IPS-NIHi11 (cell line): ENCODE measurements around the gene KXD1.
"Not testable (repeated sequence)": the region's sequence is repeated elsewhere in the genome, so short reads cannot be mapped to it uniquely, and the experiment has no call there.

Experiments used
- DNase-seq: peaks from one replicate; pipeline ENCODE4 v3.0.0; 2012; ENCODE audit warnings: mixed read lengths, low spot score

The KXD1 gene

DNA sequence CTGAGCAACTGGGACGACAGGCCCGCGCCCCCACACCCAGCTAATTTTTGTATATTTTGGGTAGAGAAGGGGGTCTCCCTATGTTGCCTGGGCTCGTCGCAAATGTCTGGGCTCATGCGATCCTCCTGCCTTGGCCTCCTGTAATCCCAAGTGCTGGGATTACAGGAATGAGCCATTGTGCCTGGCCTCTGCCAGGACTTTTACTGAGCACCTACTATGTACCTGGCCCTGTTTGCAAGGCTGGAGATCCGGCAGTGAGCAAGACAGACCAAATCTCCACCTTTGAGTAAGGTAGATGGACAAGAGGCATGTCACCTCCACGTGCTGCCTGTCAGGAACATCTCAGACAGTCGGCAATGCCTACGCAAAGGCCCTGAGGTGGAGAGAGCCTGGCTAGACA, 21.2 kb upstream of the KXD1 start:
- DNase-seq = no peak

DNA sequence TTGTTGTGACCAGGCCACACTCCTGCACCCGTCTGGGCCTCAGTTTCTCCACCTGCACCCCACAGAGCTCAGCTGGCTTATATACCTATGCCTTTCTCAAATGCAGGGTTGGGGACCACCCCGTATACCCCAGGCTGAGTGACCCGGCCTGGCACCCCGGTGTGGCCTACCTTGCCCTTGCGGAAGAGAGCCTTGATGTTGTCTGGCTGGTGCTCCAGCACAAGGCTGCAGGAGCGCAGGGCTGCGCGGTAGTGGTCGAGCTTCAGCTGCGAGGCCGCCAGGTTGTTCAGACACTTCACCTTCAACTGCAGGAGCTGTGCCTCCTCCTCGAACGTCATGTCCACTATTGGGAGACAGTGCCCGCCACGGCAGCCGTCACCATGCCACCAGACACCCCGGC, 20.2 kb upstream of the KXD1 start:
- no peak for DNase-seq

DNA sequence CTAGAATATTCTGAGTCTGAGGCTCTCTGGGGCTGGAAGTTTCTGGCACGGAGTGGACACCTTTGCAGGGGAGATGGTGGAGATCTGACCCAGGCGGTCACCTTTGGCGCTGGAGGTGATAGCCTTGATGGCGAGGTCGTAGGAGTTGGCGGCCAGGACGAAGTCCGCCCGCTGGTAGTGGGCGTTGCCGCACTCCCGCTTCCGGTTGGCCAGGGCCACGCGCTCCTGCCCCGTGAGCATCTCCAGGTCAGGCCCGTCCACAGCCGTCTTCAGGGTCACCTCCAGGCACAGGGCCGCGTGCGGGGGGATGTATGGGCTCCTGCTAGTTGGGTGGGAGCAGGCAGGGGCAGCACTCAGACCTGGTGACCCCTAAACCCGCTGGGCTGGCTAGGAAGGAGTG, 19.6 kb upstream of the KXD1 start:
- DNase-seq = no peak

DNA sequence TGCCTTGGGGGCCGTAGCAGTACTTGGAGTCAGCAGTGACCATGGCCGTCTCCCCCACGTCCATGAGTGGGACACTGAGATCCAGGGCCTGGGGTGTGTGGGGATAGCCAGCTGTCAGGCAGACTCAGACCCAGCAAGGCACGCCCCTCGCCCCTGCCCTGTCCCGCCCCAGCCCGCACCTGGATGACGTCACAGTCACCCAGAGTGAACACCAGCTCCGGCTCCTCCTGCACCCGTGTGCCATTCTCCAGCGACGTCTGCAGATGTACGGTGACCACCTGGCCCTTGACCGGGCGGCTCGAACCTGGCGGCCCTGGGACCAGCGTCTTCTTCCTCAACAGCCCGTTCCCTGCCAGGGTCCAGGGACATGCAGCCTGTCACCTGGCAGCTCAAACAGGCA, 18.3 kb upstream of the KXD1 start:
- no peak for DNase-seq

DNA sequence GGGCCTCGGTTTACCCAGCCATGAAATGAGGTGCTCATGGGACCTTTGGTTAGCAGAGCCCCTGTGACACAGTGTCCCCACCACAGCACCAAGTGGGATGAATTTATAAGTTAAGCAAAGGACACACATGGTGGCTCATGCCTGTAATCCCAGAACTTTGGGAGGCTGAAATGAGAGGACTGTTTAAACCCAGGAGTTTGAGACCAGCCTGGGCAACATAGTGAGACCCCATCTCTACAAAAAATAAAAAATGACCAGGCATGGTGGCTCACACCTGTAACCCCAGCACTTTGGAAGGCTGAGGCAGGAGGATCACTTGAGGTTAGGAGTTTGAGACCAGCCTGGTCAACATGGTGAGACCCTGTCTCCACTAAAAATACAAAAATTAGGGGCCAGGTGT, 17.5 kb upstream of the KXD1 start:
- DNase-seq = not testable (repeated sequence)

DNA sequence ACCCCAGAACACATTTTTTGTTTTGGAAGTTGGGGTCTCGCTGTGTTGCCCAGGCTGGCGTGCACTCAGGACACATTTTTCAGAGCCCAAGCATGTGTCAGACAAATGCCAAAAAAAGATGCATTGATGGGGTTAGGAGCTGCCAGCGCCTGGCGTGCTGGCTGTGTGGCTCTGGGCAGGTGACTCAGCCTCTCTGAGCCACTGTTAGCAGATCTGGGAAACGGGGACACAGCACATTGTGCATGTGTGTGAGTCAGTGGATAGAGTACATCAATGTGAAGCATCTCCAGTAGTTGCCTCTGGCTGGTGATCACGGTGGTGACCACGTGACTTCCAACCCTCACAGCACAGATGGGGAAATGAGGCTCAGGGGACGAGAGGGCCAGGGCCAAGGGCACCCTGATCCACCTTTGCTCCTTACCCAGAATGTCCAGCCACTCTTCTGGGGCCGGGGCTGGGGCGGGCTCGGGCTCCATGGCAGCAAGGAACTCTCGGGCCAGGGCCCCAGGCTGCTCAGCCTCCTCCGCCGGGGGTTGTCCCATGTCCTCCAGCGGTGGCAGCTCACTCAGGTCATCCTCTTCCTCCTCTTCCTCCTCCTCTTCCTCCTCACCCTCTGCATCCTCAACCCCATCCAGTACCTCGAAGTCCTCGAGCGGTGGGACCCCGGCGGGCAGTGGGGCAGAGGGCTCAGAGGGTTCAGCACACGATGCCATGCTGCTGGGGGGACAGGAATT, 16.2 kb upstream of the KXD1 start:
- DNase-seq = no peak

DNA sequence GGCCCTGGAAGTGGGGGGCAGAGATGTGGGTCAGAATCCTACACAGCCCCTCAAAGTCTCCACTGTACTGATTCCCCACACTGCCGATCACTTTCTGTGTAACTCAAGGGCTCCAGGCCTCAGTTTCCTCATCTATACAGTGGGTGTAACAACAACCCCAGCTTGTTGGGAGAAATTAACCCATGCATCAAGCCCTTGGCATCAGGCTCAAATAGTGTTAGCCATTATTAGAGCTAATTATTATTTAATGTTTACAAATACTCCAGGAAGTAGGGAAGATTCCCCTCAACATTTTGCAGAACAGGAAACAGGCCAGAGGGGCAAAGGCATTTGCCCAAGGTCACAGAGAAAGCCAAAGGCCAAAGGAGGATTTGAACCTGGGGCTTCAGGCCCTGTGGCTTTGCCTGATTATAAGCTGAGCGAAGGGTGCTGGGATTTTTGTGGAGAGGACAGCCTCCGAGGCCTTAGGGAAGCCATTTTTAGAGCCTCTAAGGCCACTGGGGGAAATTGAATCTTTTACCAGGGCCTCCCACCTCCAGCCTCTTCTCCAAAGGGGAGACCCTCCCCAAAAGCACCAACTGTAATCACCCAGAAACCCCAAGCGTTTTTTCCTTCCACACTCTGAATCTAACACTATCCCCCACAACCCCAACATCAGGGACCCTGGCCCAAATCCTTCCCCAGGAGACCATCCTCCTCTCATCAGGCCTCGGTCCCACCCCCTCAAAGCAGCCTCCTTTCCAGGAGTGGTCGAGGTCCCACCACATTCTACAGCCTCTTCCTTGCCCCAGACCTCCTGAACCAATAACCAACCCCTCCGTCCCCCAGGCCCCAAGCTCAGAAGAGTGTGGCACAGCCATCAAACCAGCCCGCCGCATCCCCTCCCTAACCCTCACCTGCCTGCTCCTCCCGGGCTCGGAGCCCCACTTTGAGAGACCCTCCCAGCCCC, 15.4 kb upstream of the KXD1 start:
- peak; percentile 73 for DNase-seq

DNA sequence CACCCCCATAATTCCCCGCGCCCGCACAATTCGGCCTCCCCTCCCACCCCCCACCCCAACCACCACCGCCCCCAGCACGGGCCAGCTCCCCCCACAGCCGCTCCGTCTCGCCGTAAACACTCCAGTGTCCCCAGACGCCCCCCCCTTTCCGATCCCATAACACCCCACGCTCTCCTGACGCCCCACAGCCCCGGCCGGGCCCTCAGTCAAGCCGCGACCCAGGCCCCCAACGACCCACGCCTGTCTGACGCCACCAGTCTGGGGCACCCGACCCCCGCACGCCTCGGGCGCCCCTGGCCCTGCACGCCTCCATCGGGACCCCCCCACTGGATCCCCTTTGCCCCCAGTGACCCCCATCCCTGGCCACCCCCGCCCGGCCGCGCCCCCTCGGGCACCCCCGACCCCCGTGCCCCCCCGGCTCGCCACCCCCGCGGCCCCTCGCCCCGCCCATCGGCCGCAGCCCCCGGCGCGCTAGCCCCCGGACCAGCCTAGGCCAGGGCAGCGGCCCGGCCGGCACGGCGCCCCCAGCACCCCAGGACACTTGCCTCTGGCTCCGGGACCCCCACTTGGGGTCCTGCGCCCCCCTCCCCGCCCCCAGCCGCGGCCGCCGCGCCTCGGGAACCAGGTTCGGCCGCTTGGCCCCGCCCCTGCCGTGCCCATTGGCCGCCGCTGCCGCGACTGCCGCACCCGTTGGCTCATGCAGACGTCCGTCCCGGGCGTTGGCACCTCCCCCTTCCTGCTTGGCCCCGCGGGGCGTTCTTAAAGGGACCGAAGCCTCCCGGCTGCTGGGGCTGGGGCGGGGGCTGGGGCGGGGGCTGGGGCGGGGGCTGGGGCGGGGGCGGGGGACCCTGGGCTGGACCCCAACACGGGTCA, 14.5 kb upstream of the KXD1 start, which contains the start of gene FKBP8:
TSS of gene FKBP8 (minus strand) at position 633 of the 873 bp plus-strand sequence. CDS start 1,603 bp downstream, outside the sequence.
- peak; percentile 100 for DNase-seq

DNA sequence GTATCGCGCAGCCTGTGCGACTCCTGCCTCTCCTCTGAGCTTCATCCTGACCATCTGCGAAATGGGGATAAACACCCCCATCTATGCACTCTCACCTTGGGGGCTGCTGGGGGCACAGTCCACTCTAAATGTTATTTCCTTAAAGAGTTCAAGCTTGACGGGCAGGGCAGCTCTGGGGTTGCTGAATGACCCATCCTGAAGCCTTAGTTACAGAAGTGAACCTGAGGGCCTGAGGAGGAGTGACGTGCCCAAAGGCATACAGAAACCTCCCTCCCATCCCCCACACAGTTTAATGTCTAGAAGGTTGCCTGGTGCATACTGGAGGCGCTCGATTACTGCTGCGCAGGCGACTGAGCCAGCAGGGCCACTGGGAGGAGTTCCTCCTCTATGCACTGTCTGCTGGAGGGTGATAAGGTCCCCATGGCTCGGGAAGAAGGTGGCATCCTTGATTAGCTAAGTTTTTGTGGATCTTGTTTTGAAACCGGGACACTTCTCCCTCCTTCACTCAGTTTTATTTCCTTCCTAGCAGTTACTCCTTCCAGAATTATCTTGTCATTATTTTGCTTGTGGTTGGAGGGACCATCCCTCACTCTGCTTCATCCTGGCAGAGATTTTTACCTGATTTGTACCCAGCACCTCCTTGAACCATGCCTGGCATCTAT, 13.7 kb upstream of the KXD1 start:
- peak; percentile 67 for DNase-seq

DNA sequence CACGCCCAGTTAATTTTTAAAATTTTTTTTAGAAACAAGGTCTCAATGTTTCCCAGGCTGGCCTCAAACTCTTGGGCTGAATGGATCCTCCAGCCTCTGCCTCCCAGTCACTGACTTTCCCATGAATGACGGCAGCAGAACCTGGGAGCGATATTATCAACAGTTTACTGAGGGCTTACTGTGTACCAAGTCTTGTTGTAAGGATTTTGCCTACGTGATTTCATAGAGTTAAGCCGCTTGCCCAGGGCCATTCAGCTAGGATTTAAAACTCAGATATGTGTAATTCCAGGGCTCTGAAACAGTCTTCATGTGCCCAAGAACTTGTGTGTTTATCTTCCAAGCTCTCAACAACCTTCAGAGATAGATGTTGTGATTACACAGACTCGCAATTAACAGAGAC, 6.0 kb upstream of the KXD1 start:
- DNase-seq = no peak

DNA sequence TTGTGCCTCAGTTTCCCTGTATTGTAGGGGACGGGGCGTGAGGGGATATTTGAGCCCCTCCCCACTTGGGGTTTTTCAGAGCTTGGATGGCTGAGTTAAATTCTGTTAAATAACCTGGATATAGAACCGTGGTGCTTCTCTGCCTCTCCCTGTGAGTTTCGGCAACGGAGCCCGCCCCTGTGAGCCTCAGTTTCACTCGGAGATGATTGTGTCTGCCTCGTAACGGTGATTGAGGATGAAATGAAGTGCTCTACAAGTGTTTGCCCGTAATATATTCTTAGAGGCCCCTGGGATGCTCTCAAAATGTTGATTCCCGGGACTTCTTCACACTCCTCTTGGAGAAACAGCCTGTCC, 509 bp downstream of the KXD1 start:
- DNase-seq = no peak

DNA sequence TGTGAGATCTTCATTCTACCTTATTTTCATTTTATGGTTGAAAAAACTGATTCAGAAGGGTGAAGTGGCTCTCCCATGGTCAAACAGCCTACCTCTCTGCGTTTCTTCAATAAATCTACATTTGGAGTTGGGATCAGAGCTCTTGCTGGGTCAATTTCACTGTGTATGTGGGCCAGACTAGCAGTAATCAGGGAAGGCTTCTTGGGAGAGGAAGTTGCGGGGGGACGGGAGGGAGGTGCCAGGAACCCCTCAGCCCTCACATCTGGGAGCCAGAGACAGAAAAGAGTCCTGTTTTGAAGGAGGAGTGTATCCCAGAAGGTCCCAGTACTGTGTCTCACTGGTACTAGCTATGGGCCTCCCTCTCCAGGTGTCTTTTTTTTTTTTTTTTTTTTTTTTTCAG, 934 bp downstream of the KXD1 start:
- DNase-seq = no peak

DNA sequence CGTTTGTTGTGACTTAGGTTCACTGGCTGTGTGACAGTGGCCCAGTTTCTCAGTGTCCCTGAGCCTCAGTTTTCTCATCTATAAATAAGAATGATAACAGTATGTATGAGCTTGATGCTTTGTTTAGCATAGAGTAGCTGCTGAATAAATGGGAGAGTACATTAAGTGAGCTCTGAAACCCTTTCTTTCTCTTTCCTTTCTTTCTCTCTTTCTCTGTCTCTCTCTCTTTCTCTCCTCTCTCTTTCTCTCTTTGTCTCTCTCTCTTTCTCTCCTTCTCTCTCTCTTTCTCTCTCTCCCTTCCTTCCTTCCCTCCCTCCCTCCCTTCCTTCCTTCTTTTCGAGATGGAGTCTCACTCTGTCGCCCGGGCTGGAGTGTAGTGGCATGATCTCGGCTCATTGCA, 2.0 kb downstream of the KXD1 start:
- no peak for DNase-seq

DNA sequence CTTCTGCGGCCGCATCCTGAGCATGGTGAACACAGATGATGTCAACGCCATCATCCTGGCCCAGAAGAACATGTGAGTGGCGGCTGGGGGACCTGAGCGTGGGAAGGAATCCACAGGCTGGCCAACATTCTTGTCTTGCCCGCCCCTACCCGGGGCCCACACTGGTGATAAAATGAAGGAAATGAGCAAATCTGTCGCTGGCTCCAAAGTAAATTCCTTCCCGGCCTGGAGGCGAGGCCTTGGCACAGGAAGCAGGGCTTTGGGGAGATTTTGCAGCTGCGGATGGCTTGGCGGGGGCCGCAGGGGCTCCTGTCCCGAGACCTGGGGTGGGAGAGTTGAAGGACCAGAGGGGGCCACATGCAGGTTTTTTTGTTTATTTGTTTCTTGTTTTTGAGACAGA, 4.4 kb downstream of the KXD1 start:
- no peak for DNase-seq

DNA sequence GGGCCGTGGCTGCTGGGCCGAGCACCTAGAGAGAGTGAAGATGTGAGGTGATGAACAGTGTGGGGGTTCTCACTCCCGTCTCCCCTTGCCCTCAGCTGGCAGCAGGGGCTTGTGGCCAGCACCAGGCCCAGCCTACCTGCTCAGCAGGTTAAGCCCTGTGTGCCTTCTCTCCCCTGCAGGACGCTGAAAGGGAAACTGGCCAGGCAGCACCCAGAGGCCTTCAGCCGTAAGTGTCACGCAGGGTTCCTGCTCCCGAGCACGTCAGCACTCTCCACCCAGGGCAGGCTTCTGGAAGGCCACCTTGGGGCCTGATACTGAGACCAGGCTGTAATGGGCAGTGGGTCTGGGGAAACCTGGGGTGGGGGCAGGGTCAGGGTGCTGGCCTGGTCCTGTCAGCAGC, 9.3 kb downstream of the KXD1 start:
- no peak for DNase-seq

DNA sequence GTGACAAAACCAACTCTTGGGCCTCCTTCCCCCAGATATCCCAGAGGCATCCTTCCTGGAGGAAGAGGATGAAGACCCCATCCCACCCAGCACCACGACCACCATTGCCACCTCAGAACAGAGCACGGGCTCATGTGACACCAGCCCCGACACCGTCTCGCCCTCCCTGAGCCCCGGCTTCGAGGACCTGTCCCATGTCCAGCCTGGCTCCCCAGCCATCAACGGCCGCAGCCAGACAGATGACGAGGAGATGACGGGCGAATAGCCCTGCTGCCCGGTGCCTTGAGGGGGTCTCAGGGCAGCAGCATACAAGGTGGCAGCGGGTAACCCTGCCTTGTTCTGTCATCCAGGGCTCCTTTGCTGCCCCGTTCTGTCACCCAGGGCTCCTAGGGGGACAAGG, 10.7 kb downstream of the KXD1 start:
- no peak for DNase-seq

DNA sequence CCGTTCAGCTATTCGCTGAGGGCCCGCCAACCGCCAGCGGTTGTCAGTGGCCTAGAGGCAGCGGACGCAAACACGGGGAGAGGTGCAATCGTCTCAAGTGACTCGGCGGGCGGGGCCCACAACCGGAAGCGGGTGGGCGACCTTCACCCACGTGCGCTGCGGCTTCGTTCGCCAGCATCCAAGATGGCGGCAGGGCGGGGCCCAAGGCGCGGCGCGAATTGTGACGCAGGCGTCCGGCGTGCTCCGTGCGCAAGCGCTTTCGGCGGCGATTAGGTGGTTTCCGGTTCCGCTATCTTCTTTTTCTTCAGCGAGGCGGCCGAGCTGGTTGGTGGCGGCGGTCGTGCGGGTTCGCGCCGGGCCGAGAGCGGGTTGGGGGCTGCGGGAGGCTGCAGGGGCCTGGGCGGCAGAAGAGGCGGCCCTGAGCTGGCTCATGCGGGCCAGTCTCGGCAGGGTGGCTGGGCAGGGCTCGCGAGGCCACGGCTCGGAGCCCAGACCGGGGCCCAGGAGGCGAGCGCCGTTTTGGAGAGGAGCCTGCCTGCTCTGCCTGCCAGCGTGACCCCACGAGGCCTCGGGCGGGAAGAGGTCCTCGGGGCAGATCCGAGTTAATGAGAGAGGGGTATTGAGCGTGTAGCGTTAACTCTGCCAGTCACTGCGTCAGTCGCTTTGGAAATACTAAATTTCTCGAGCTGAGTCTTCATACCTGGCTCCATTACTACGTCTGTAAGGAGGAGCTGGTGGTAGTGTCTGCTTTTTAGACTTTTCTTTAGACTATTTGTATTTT, 14.1 kb downstream of the KXD1 start, which contains the start of gene UBA52:
TSS of gene UBA52 (plus strand) at position 294 of the 781 bp plus-strand sequence. CDS start 1,444 bp downstream, outside the sequence.
- DNase-seq = peak; percentile 97

DNA sequence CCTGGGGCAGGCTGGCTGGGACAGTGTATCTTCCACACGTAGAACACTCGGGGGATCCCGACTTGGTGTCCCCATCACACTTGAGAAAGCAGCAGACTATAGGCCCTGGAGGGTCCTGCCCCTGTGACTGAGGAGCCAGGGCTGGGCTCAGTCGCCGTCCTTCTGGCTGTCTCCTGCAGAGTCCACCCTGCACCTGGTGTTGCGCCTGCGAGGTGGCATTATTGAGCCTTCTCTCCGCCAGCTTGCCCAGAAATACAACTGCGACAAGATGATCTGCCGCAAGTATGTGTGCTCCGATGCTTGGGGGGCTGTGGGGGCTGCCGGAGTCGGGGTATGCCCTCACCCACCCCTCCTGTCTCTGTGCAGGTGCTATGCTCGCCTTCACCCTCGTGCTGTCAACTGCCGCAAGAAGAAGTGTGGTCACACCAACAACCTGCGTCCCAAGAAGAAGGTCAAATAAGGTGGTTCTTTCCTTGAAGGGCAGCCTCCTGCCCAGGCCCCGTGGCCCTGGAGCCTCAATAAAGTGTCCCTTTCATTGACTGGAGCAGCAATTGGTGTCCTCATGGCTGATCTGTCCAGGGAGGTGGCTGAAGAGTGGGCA, 17.1 kb downstream of the KXD1 start:
- no peak for DNase-seq

DNA sequence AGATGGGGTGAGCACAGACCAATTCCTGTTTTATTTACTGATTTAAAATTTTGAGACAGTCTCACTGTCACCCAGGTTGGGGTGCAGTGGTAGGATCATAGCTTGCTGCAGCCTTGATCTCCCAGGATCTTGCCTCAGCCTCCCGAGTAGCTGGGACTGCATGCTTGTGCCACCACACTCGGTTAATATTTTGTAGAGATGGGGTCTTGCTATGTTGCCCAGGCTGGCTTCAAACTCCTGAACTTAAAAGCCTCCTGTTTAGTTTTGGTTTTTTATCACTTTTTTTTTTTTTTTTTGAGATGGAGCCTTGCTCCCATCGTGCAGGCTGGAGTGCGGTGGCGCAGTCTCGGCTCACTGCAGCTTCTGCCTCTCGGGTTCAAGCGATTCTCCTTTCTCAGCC, 18.7 kb downstream of the KXD1 start:
- DNase-seq = no peak

DNA sequence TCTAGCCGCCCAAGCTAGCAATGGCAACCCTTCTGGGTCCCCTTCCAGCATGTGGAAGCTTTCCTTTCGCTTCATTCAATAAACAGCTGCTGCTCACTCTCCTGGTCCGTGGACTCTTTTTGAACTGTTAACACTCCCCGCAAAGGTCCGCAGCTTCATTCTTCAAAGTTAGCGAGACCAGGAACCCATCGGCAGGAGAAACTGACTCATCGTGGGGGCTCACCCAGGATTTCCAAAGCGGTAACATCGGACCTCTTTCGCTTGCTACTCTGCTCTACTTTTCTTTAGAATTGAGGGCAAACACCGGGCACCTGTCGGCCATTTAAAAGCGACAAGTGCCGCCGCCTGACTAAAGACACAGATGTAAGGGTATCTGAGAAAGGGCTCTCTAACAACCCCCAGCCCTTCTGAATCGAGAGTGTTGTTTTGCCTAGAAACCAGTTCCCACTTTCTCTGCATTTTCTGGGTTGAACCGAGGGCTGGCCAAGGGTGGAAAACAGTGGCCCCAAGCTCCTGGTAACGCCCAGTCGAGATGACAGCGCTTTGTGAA, 19.8 kb downstream of the KXD1 start:
- DNase-seq = no peak
